Endothelial cell of umbilical vein (primary cell): ENCODE results near the gene BANK1.

Source experiments
- EZH2 ChIP-seq: IDR thresholded peaks from 2 replicates; pipeline ENCODE4 v1.6.1; 2012; ENCODE audit warnings: borderline replicate concordance, low read depth, mild to moderate bottlenecking, moderate library complexity, low read length, inconsistent platforms; ENCODE audit not compliant: severe bottlenecking
- GATA2 ChIP-seq: IDR thresholded peaks from 2 replicates; pipeline ENCODE4 v1.7.0; 2011; ENCODE audit warnings: low read depth, mild to moderate bottlenecking, moderate library complexity, mixed read lengths, low read length; ENCODE audit not compliant: insufficient read length, insufficient read depth
- MYC ChIP-seq: IDR thresholded peaks from one replicate; pipeline ENCODE4 v1.6.1; 2011; ENCODE audit warnings: mild to moderate bottlenecking, low read depth, low read length
- POLR2A ChIP-seq: IDR thresholded peaks from 2 replicates; pipeline ENCODE4 v1.6.1; 2012; ENCODE audit warnings: low read depth, mild to moderate bottlenecking, control low read depth, low read length
- POLR2AphosphoS5 ChIP-seq: IDR thresholded peaks from 2 replicates; pipeline ENCODE4 v1.6.1; 2012; ENCODE audit warnings: low read depth, mild to moderate bottlenecking, control low read depth, low read length, moderate library complexity; ENCODE audit not compliant: insufficient read depth
- TF ChIP-seq, protein P1 (sequence below), 2 donors: IDR thresholded peaks; 1 replicate in 1 of 2; 2 replicates in 1 of 2; pipeline ENCODE4 v1.5.1; 2011; ENCODE audit warnings: low read length in 2 of 2, mild to moderate bottlenecking in 2 of 2, moderate library complexity in 2 of 2, control low read depth in 1 of 2, inconsistent platforms in 1 of 2, low read depth in 1 of 2; ENCODE audit not compliant: insufficient read depth in 1 of 2; ENCODE audit errors: extremely low read depth in 1 of 2

DNA sequence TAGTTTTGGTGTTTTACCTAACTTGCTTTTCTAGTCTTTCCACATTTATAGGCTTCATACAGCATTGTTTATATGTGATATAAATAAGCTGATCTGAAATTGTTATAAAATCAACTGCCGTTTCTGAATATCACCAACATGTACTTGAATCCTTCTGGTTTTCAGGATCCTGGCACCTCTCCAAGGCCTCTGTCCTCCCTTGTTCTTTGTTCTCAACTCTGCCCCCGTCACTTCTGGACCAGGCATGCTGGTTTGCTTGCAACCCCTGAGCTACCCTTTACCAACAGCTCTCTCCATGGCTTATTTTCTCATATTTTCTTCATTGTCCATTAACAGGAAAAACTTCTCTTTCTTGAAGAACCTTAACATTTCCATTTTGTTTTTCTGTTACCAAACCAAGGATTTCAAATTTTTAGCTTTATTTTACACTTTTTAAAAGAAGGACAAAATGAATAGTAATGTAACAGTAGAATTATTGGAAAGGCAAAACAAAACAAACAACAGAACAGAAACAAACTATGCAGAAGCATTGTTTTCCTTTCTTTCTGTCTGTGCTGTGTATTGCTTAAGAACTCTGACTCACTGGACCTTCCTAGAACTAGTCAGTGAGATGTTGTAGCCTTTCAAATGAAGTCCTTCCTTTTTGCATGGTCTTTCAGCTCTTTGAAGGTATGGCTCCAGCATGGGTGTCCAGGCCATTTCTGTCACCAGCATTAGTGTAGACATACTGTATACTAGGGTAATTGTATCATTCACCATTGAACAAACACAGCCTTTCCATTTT, 44.8 kb downstream of the BANK1 start:
- TF ChIP-seq POLR2A (no peak), POLR2AphosphoS5 (no peak), EZH2 (no peak), MYC (no peak), GATA2 (no peak)
- TF ChIP-seq, protein P1, sequence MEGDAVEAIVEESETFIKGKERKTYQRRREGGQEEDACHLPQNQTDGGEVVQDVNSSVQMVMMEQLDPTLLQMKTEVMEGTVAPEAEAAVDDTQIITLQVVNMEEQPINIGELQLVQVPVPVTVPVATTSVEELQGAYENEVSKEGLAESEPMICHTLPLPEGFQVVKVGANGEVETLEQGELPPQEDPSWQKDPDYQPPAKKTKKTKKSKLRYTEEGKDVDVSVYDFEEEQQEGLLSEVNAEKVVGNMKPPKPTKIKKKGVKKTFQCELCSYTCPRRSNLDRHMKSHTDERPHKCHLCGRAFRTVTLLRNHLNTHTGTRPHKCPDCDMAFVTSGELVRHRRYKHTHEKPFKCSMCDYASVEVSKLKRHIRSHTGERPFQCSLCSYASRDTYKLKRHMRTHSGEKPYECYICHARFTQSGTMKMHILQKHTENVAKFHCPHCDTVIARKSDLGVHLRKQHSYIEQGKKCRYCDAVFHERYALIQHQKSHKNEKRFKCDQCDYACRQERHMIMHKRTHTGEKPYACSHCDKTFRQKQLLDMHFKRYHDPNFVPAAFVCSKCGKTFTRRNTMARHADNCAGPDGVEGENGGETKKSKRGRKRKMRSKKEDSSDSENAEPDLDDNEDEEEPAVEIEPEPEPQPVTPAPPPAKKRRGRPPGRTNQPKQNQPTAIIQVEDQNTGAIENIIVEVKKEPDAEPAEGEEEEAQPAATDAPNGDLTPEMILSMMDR (IDR thresholded peaks at IDR 0.05; ENCODE audit: extremely low read depth in 1 of 2, insufficient read depth in 1 of 2, low read depth in 1 of 2, low read length in 2 of 2), result no peak
